Hematopoietic multipotent progenitor cell (in vitro differentiated cells): ENCODE measurements around the gene MYRFL. TPM values are rescaled to one million over a fixed set of nuclear protein-coding genes. Genes with fewer than 3 reads are reported as not detected.
A peak's percentile ranks its signal among the peaks of the same experiment; 100 is the strongest.
"Not testable (repeated sequence)": the region's sequence is repeated elsewhere in the genome, so short reads cannot be mapped to it uniquely, and the experiment has no call there.

ENCODE experiments used
- DNase-seq, 3 donors: peaks; one replicate each; pipeline ENCODE4 v3.0.0-alpha.2; 2011 to 2015; ENCODE audit warnings: low read depth in 2 of 3, low spot score in 2 of 3
- total RNA-seq: library from RNA; depleted of rRNA; stranded (reverse); fragments of >200 nt; gene quantifications from one replicate; pipeline ENCODE4 v1.2.3, GENCODE V29; 2012

MYRFL gene
- total RNA-seq, 1 donor, result not detected

GRCh38 chr12:69840727-69841126 lies 15.7 kb downstream of the MYRFL start:
- DNase-seq, result no peak

- DNase-seq, result no peak
Measured at GRCh38 chr12:69843608-69844007, 18.6 kb downstream of the MYRFL start.

- no peak for DNase-seq
Measured at GRCh38 chr12:69844416-69844815, 19.4 kb downstream of the MYRFL start.

DNA sequence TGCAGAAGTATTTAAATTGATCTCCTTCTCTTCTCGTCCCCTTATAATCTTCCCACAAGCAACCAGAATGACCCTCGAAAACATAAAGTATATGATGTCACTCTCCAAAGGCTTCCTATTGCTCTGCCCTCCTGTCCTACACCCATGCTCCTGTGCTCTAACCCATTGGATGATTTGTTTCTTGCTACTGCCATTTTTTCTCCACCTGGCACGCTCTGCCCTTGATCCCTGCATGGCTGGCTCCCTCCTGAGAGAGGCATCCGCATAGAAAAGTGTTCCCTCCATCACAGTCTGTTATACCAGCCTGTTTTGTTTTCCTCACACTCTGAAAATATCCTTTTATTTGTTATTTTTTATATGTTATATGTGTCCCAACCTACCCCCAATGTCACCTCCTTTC lies 19.8 kb downstream of the MYRFL start:
- no peak for DNase-seq

DNA sequence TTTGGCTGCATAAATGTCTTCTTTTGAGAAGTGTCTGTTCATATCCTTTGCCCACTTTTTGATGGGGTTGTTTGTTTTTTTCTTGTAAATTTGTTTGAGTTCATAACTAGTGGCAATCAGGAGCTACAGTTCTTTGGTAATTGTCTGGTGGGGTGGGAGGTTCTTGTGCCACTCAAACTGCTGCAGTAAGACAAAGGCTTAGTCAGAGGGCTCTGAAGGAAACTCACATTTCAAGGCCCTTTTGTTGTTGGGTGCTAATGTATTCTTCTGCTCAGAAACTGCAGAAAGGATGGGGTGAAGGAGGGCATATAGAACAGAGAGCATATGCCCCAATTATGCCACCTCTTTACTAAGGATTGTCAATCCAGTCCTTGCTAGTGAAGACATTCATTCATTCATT lies 21.9 kb downstream of the MYRFL start:
- DNase-seq, result no peak

DNA sequence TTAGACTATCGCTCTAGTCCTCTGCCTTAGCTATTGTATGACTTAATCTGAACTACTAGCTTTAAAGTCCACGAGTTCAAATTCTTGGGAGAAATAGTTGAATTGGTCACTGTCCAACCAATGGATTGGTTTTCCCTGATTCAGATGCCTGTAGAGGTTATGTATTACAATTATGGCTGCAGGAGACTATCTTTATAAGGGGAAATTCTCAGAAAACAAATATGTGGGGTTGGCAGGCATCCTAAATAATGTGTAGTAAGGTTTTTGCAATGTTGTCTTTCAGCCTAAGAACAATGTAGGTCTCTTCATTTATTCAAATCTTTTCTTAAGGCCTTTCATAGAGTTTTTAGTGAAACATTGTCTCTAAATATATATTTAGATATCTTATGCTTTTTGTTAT lies 26.9 kb downstream of the MYRFL start:
- no peak for DNase-seq

- DNase-seq, result not testable (repeated sequence)
Measured at GRCh38 chr12:69853176-69853961, 28.3 kb downstream of the MYRFL start.

GRCh38 chr12:69866698-69867097 lies 41.7 kb downstream of the MYRFL start:
- DNase-seq, result no peak

- DNase-seq, result no peak
Measured at GRCh38 chr12:69868695-69869094, 43.7 kb downstream of the MYRFL start.

GRCh38 chr12:69872804-69873203 lies 47.8 kb downstream of the MYRFL start:
- no peak for DNase-seq

DNA sequence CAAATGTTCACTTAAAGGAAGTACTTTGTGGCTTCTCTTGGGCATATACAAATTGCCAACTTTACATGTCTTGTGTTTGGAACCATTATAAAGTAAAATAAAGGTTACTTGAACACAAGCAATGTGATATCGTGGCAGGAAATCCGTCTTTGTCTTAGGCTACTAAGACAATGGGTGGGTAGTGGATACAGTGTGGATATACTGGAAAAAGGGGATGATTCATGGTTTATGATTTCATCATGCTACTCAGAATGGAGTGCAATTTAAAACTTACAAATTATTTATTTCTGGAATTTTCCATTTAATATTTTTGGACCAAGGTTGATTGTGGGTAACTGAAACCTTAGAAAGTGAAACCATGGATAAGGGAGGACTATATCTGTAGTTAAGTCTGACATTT lies 48.4 kb downstream of the MYRFL start:
- no peak for DNase-seq

- DNase-seq, result no peak
Measured at GRCh38 chr12:69874606-69875005, 49.6 kb downstream of the MYRFL start.

GRCh38 chr12:69875416-69875935 lies 50.4 kb downstream of the MYRFL start:
- DNase-seq, result no peak

DNA sequence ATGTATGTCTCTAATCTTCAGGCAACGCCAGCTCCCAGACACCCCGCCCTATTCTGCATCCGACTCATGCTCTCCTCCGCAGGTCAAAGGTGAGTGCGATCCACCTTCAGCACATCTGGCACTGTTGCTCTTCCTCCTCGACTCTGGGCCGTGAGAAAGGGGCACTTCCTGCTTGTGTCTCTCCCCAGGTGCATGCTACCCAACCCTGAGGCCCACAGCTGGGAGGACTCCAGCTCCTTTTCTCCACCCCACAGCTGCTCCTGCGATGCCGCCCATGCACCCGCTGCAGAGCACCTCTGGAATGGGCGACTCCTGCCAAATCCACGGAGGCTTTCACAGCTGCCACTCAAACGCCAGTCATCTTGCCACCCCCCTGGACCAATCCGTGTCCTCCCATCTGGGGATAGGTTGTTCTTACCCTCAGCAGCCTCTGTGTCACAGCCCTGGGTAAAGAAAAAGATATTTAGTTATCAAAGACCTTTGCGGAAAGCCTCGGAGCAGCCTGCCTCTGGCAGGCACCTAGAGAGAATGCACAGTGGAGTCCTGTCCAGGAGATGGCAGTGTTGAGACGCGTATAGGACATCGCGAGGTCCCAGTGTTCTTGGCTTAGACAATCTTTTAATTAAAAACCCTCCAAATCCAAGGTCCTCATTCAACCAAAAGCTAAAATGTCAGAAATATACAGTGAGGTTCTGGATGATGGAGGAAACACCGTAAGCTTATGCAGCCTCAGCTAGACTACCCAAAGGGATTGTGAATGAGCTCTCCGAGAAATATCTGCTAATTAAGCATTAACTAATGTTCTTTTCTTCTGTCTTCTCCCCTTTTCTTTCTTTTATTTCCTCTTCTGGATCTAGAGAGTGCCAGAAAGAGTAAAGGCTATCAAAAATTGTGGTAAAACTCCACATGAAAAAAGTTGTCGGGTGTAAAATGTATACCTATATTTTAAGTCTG lies 54.3 kb downstream of the MYRFL start:
- peak; percentile 34 to 82 (median 65) for DNase-seq

DNA sequence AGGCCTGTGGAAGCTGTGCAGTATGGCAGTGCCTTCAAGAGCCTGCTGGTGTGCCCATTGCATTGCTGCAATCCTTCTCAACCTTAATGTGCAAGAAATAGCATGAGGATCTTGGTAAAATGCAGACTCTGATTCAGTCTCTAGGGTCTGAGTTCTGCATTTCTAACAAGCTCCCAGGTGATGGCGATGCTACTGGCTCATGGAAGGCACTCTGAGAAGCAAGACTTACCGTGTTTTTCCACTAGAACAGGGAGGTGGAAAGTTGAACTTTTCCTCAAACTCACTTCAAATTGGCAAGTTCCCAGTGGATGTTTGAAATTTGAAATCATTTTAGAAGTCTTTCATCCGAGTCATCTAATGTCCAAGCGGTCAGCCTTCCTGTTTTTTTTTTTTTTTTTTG lies 55.5 kb downstream of the MYRFL start:
- DNase-seq, result peak in 2 of 3 donors; percentile 14 to 21

GRCh38 chr12:69881771-69882170 lies 56.7 kb downstream of the MYRFL start:
- DNase-seq, result no peak

DNA sequence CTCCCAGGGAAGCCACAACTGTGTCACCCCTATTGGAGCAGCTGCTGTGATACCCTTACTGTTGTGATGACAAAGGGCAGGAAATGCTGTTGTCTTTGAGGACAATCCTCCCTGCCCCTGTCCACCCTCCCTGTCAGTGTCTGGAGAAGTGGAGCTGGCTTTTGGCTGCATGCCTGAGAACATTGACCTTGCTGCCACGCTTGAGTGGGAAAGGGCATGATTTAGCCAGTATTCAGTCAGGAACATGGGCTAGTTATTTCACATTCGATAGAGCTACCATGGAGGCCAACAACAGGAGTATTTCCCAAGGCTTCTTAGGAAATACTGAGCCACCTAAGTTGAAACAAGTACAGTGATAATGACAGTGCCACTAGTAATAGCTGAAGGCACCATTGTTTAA lies 59.4 kb downstream of the MYRFL start:
- DNase-seq, result no peak

DNA sequence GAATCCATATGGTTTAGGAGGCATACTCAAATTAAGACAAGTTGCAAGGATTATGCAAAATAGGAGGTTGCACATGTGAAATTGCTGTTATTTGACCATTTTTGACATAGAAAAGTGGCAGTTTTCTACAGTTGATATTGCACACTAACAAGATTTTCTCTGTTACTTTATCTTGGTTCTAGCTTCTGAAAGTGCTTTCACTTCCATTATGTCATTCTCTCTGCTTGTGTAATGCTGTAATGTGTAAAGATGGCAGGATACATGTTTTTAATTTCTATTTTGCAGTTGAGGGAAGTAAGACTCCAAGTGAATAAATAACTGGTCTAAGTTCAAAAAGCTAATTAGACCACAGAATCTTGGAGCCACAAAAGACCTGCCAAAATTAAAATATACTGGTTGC lies 60.6 kb downstream of the MYRFL start:
- DNase-seq, result no peak

DNA sequence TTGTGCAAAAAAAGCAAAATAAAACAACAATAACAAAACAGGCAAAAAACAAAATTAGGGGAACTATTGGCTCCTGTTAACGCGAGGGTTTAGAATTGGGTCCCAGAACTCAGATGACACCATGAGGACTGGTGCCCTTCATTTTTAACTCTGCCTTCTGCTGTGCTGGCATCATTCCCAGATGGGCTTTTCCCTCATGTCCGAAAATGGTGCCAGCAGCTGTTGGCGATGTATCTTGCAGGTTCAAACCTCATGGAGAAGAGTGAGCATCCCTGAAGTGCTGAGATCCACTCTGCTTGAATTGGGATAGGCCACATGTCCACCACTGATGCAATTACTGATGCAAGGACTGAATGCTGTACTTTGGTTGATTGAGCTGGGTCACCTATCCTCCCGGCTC lies 61.1 kb downstream of the MYRFL start:
- DNase-seq, result no peak

GRCh38 chr12:69886715-69887114 lies 61.7 kb downstream of the MYRFL start:
- DNase-seq, result no peak

DNA sequence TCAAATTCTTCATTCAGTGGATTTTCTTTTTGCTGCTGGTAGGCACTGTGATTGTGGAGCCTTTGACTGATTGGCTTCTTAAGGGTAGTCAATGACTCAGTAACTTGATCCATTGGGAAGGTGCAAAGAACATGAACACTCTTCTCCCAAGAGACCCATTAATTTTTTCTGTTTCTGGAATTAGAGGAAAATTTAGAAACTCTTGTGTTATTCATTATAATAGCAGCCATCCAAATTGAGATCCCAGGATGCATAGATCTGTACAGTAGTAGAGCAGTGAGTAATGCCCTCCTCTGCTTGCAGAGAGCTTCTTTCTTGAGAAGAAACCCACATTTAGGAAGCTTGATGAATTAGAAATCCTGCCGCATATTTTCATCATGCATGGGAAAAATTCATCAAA lies 63.9 kb downstream of the MYRFL start:
- no peak for DNase-seq
